ENCODE data around the gene SPINT1. TPM values are rescaled to one million over a fixed set of nuclear protein-coding genes. Genes with fewer than 3 reads are reported as not detected.

SPINT1 gene
- total and polyA plus RNA-seq, 10 donors: 4.8 to 25.8 (median 8.6) TPM

- peaks cover 0 to 87% (median 56%) of the 10 kb centered on the region in 6 donors for H3K36me3 ChIP-seq
- no peak for DNase-seq
- no peaks in the 10 kb centered on the region for H3K9me3 ChIP-seq
- TF ChIP-seq CTCF (IDR thresholded peaks at IDR 0.05 in 8 of 11, conservative IDR thresholded peaks at IDR 0.05 in 3 of 11) (no peak), POLR2AphosphoS5 (IDR thresholded peaks at IDR 0.05) (no peak), POLR2A (IDR thresholded peaks at IDR 0.05) (no peak)
- intact Hi-C loops (cut with DNase I; ENCODE audit: low total_unique reads): loop anchor here (5.0 to 10.0 kb wide), 2 partner anchors 121 to 214 kb away; partner anchors contain the start of gene INO80
- WGBS, 5 donors: 60 to 78% (median 74%) methylated on average over 5 of the region's 5 CpGs
- peak overlapping the region in 1 of 8 donors; percentile 92 for H3K27ac ChIP-seq
- no peak overlapping the region for H3K4me3 ChIP-seq
- H3K27me3 ChIP-seq (replicated peaks in 1 of 7): no peaks in the 10 kb centered on the region
- peaks cover 29 to 88% (median 65%) of the 10 kb centered on the region in 6 donors for H3K4me1 ChIP-seq
These were observed 57.2 kb downstream of the SPINT1 start for GRCh38 chr15:40901053-40901443.

GRCh38 chr15:40902605-40903561, 59.0 kb downstream of the SPINT1 start:
- TF ChIP-seq POLR2AphosphoS5 (IDR thresholded peaks at IDR 0.05) (peak; percentile 59 to 75 (median 74)), CTCF (IDR thresholded peaks at IDR 0.05 in 8 of 11, conservative IDR thresholded peaks at IDR 0.05 in 3 of 11) (peak in 1 of 11 experiments; percentile 5), POLR2A (IDR thresholded peaks at IDR 0.05) (no peak)
- DNase-seq: peak; percentile 90
- Histone ChIP-seq H3K9me3 (no peaks in the 10 kb centered on the region), H3K27ac (peak overlapping the region; percentile 35 to 95 (median 88)), H3K4me3 (peak overlapping the region in 3 of 8 donors; percentile 8 to 52 (median 21)), H3K4me1 (peaks cover 38 to 89% (median 75%) of the 10 kb centered on the region in 6 donors), H3K27me3 (replicated peaks in 1 of 7) (no peaks in the 10 kb centered on the region), H3K36me3 (peaks cover 0 to 69% (median 46%) of the 10 kb centered on the region in 6 donors)
- WGBS, 5 donors: 33 to 65% (median 40%) methylated on average over 30 to 33 of the region's 33 CpGs
- intact Hi-C loops (cut with DNase I; ENCODE audit: low total_unique reads): loop anchor here (5.0 to 10.0 kb wide), 2 partner anchors 119 to 212 kb away; partner anchors contain the start of gene INO80

GRCh38 chr15:40904552-40905201, 60.8 kb downstream of the SPINT1 start:
- TF ChIP-seq CTCF (IDR thresholded peaks at IDR 0.05 in 8 of 11, conservative IDR thresholded peaks at IDR 0.05 in 3 of 11): no peak

More at GRCh38 chr15:40904552-40905201, 60.8 kb downstream of the SPINT1 start:
- intact Hi-C loops (cut with DNase I; ENCODE audit: low total_unique reads): loop anchor here (5.0 to 10.0 kb wide), 3 partner anchors 38 to 210 kb away; partner anchors contain the start of gene INO80
- H3K27me3 ChIP-seq (replicated peaks in 1 of 7): no peaks in the 10 kb centered on the region
- H3K9me3 ChIP-seq: no peaks in the 10 kb centered on the region
- peaks cover 0 to 51% (median 32%) of the 10 kb centered on the region in 6 donors for H3K36me3 ChIP-seq
- peak; percentile 74 for DNase-seq
- peak overlapping the region in 6 of 8 donors; percentile 38 to 95 (median 92) for H3K27ac ChIP-seq
- 73 to 83% (median 75%) methylated on average over 7 of the region's 7 CpGs for WGBS, 5 donors
- no peak overlapping the region for H3K4me3 ChIP-seq
- peaks cover 41 to 100% (median 86%) of the 10 kb centered on the region in 6 donors for H3K4me1 ChIP-seq
